HepG2 (cell line): ENCODE data around the gene OST4. TPM values are rescaled to one million over a fixed set of nuclear protein-coding genes. Genes with fewer than 3 reads are reported as not detected.

Source experiments
- JARID2 ChIP-seq: sonication (generic); formaldehyde crosslinking; IDR thresholded peaks from 2 replicates; pipeline ENCODE4 v1.8.1; 2023; ENCODE audit warnings: missing genetic modification reagents, inconsistent platforms; ENCODE audit not compliant: insufficient replicate concordance
- ZBTB26 ChIP-seq: IDR thresholded peaks from 2 replicates; pipeline ENCODE4 v1.6.1; 2016; ENCODE audit warnings: missing compliant biosample characterization, missing genetic modification reagents, borderline replicate concordance
- ZNF430 ChIP-seq: sonication (generic); formaldehyde crosslinking; IDR thresholded peaks from 2 replicates; pipeline ENCODE4 v1.9.0; 2021; ENCODE audit warnings: mild to moderate bottlenecking, missing genetic modification reagents
- ZNF513 ChIP-seq: sonication (generic); formaldehyde crosslinking; conservative IDR thresholded peaks from 2 replicates; pipeline ENCODE4 v1.5.0; 2020; ENCODE audit warnings: missing genetic modification reagents
- ZNF546 ChIP-seq: sonication (generic); formaldehyde crosslinking; conservative IDR thresholded peaks from 2 replicates; pipeline ENCODE4 v1.8.1; 2023; ENCODE audit warnings: mild to moderate bottlenecking, missing genetic modification reagents
- polyA plus RNA-seq, 8 experiments: library from polyadenylated mRNA; depleted of rRNA in 3 of 8; stranded (reverse) in 7 of 8; unstranded in 1 of 8; fragments of >200 nt; fragmentation: Illumina TruSeq in 4 of 8; extraction: Trizol in 4 of 8; gene quantifications; 2 replicates each; pipeline versions ENCODE4 v1.2.1 to v1.2.3, GENCODE V29; 2011 to 2016; ENCODE audit warnings: low read depth in 4 of 8, missing spikeins in 1 of 8, mixed read lengths in 1 of 8; ENCODE audit not compliant: insufficient read depth in 1 of 8
- total RNA-seq, 5 experiments: library from RNA; depleted of rRNA; stranded (reverse); fragments of >200 nt; fragmentation: Illumina TruSeq; extraction: Trizol; gene quantifications; 2 replicates each; pipeline ENCODE4 v1.2.3, GENCODE V29; 2016; ENCODE audit warnings: low read depth in 1 of 5
- TF ChIP-seq, protein P1 (sequence below): sonication (generic); formaldehyde crosslinking; IDR thresholded peaks from 2 replicates; pipeline ENCODE4 v1.4.0; 2020; ENCODE audit warnings: missing genetic modification reagents
- TF ChIP-seq, protein P2 (sequence below): sonication (generic); formaldehyde crosslinking; IDR thresholded peaks from 2 replicates; pipeline ENCODE4 v1.4.0; 2020; ENCODE audit warnings: missing genetic modification reagents
- TF ChIP-seq, protein P3 (sequence below): sonication (generic); formaldehyde crosslinking; IDR thresholded peaks from one replicate; pipeline ENCODE4 v1.5.1; 2020; ENCODE audit warnings: mild to moderate bottlenecking, missing genetic modification reagents; ENCODE audit errors: not compliant biosample characterization
- TF ChIP-seq, protein P4 (sequence below): IDR thresholded peaks from 2 replicates; pipeline ENCODE4 v1.6.1; 2012; ENCODE audit warnings: inconsistent platforms
- TF ChIP-seq, protein P5 (sequence below): sonication (generic); formaldehyde crosslinking; IDR thresholded peaks from 2 replicates; pipeline ENCODE4 v1.4.0; 2020; ENCODE audit warnings: mild to moderate bottlenecking, missing genetic modification reagents

OST4 gene
- total and polyA plus RNA-seq, 2 of the 13 experiments (the other 11 are each of a cell fraction or from before 2014, with no cell fraction given), result 498 to 584 TPM

DNA sequence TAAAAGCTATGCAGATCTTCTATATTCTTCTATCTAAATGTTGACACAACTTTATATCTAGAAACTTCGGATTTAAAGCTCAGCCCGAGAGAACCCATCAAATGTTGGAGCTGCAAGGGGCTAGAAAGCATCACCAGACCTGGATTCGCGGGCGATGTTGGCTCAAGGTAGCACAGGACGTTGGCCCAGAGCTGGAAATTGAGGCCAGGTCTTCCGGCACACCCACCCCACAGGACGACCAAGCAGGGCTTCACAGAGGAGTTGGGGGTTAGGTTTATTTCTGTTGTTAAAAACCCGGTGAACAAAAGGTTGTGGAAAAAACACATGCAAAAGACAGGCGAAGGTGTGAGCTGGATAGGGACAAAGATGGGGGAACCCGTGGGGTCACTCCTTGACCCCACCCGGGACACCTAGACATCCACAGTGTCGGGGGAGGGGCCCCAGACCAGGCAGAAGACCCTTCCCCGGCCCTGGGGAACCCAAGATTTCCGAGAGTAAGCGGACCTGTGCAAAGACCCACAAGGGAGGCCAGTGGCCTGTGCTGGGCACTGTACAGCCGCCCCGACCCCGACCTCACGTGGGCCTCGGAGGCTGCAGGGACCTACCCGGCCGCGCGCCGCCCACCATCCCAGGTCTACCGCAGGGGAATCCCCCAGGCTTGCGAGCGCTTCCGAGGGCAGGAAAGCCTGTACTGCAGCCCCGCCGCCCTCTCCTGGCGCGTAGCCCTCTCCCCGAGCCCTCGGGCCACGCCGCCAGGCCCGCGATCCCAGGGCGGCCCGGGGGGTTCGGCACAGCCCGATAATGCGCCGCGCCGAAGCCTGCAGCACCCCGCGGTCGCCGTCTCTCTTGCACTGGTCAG lies 21.8 kb downstream of the OST4 start (continued):
- TF ChIP-seq, protein P1, sequence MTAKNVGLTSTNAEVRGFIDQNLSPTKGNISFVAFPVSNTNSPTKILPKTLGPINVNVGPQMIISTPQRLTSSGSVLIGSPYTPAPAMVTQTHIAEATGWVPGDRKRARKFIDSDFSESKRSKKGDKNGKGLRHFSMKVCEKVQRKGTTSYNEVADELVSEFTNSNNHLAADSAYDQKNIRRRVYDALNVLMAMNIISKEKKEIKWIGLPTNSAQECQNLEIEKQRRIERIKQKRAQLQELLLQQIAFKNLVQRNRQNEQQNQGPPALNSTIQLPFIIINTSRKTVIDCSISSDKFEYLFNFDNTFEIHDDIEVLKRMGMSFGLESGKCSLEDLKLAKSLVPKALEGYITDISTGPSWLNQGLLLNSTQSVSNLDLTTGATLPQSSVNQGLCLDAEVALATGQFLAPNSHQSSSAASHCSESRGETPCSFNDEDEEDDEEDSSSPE, result 0 out of 2 replicates have a peak, but pooled peaks have one; percentile 25
- no peak for TF ChIP-seq ZNF513 (CRISPR knock-in tag)
- 0 out of 2 replicates have a peak, but pooled peaks have one; percentile 39 for TF ChIP-seq ZBTB26
- TF ChIP-seq, protein P2, sequence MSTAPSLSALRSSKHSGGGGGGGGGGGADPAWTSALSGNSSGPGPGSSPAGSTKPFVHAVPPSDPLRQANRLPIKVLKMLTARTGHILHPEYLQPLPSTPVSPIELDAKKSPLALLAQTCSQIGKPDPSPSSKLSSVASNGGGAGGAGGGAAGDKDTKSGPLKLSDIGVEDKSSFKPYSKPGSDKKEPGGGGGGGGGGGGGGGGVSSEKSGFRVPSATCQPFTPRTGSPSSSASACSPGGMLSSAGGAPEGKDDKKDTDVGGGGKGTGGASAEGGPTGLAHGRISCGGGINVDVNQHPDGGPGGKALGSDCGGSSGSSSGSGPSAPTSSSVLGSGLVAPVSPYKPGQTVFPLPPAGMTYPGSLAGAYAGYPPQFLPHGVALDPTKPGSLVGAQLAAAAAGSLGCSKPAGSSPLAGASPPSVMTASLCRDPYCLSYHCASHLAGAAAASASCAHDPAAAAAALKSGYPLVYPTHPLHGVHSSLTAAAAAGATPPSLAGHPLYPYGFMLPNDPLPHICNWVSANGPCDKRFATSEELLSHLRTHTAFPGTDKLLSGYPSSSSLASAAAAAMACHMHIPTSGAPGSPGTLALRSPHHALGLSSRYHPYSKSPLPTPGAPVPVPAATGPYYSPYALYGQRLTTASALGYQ (CRISPR knock-in tag), result peak; percentile 65; the same call in 1 of the 2 replicates
- TF ChIP-seq JARID2 (CRISPR knock-in tag), result peak; percentile 30
- TF ChIP-seq ZNF546 (CRISPR knock-in tag), result peak; percentile 64; the same call in 1 of the 2 replicates
- TF ChIP-seq, protein P3, sequence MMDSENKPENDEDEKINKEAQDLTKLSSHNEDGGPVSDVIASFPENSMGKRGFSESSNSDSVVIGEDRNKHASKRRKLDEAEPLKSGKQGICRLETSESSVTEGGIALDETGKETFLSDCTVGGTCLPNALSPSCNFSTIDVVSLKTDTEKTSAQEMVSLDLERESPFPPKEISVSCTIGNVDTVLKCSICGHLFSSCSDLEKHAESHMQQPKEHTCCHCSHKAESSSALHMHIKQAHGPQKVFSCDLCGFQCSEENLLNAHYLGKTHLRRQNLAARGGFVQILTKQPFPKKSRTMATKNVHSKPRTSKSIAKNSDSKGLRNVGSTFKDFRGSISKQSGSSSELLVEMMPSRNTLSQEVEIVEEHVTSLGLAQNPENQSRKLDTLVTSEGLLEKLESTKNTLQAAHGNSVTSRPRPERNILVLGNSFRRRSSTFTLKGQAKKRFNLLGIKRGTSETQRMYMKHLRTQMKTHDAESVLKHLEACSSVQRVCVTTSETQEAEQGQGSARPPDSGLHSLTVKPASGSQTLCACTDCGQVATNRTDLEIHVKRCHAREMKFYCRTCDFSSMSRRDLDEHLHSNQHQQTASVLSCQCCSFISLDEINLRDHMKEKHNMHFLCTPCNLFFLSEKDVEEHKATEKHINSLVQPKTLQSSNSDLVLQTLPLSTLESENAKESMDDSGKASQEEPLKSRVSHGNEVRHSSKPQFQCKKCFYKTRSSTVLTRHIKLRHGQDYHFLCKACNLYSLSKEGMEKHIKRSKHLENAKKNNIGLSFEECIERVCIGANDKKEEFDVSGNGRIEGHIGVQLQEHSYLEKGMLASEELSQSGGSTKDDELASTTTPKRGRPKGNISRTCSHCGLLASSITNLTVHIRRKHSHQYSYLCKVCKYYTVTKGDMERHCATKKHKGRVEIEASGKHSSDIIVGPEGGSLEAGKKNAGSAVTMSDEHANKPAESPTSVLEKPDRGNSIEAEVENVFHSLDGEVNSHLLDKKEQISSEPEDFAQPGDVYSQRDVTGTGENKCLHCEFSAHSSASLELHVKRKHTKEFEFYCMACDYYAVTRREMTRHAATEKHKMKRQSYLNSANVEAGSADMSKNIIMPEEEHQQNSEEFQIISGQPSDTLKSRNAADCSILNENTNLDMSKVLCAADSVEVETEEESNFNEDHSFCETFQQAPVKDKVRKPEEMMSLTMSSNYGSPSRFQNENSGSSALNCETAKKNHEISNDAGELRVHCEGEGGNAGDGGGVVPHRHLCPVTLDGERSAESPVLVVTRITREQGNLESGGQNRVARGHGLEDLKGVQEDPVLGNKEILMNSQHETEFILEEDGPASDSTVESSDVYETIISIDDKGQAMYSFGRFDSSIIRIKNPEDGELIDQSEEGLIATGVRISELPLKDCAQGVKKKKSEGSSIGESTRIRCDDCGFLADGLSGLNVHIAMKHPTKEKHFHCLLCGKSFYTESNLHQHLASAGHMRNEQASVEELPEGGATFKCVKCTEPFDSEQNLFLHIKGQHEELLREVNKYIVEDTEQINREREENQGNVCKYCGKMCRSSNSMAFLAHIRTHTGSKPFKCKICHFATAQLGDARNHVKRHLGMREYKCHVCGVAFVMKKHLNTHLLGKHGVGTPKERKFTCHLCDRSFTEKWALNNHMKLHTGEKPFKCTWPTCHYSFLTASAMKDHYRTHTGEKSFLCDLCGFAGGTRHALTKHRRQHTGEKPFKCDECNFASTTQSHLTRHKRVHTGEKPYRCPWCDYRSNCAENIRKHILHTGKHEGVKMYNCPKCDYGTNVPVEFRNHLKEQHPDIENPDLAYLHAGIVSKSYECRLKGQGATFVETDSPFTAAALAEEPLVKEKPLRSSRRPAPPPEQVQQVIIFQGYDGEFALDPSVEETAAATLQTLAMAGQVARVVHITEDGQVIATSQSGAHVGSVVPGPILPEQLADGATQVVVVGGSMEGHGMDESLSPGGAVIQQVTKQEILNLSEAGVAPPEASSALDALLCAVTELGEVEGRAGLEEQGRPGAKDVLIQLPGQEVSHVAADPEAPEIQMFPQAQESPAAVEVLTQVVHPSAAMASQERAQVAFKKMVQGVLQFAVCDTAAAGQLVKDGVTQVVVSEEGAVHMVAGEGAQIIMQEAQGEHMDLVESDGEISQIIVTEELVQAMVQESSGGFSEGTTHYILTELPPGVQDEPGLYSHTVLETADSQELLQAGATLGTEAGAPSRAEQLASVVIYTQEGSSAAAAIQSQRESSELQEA (CRISPR knock-in tag), result peak; percentile 78
- peak; percentile 31; the same call in 1 of the 2 replicates for TF ChIP-seq ZNF430 (CRISPR knock-in tag)
- TF ChIP-seq, protein P4, sequence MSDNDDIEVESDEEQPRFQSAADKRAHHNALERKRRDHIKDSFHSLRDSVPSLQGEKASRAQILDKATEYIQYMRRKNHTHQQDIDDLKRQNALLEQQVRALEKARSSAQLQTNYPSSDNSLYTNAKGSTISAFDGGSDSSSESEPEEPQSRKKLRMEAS, result peak; percentile 31; the same call in 1 of the 2 replicates
- TF ChIP-seq, protein P5, sequence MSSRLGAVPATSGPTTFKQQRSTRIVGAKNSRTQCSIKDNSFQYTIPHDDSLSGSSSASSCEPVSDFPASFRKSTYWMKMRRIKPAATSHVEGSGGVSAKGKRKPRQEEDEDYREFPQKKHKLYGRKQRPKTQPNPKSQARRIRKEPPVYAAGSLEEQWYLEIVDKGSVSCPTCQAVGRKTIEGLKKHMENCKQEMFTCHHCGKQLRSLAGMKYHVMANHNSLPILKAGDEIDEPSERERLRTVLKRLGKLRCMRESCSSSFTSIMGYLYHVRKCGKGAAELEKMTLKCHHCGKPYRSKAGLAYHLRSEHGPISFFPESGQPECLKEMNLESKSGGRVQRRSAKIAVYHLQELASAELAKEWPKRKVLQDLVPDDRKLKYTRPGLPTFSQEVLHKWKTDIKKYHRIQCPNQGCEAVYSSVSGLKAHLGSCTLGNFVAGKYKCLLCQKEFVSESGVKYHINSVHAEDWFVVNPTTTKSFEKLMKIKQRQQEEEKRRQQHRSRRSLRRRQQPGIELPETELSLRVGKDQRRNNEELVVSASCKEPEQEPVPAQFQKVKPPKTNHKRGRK, result no peak
